GM23248 (cell line): ENCODE data around the gene MPZ.

Experiments used
- EZH2 ChIP-seq: fragments of 200-600 bp; sonication (generic); IDR thresholded peaks from 2 replicates; pipeline ENCODE4 v1.6.1; 2018; ENCODE audit warnings: antibody characterized with exemption, mild to moderate bottlenecking; ENCODE audit not compliant: insufficient read depth, poor library complexity, severe bottlenecking
- EZH2phosphoT487 ChIP-seq: fragments of 200-600 bp; sonication (generic); IDR thresholded peaks from 2 replicates; pipeline ENCODE4 v1.6.1; 2018; ENCODE audit warnings: antibody characterized with exemption, moderate library complexity, mild to moderate bottlenecking, low read depth; ENCODE audit not compliant: insufficient read depth

GRCh38 chr1:161342177-161342576 is 32.4 kb upstream of the MPZ start:
- TF ChIP-seq EZH2: no peak
- no peak for TF ChIP-seq EZH2phosphoT487
